ENCODE results near the gene TOP3B.
"Not testable (repeated sequence)": the region's sequence is repeated elsewhere in the genome, so short reads cannot be mapped to it uniquely, and the experiment has no call there.

The TOP3B gene

GRCh38 chr22:21942407-21943343 is 39.9 kb downstream of the TOP3B start:
- WGBS (ENCODE audit: extremely low coverage, insufficient coverage, insufficient read length): no CpG with 5 or more reads among the region's 19 CpGs
- peaks cover 38 to 42% of the 10 kb centered on the region in 2 experiments for H3K36me3 ChIP-seq (ENCODE audit: control insufficient read depth in 1 of 2, insufficient read depth in 2 of 2, low read length in 2 of 2)
- H3K18ac ChIP-seq (ENCODE audit: low read length): no peak overlapping the region
- no peaks in the 10 kb centered on the region for H3K27me3 ChIP-seq (ENCODE audit: insufficient read depth, low read length)
- no peak overlapping the region for H2BK5ac ChIP-seq (ENCODE audit: low read depth, low read length, poor library complexity)
- DNase-seq: peak; percentile 16 to 67
- no peak overlapping the region for H4K12ac ChIP-seq (ENCODE audit: low read depth, low read length)
- H2BK12ac ChIP-seq (ENCODE audit: low read length): no peak overlapping the region
- no peak overlapping the region for H3K9ac ChIP-seq (ENCODE audit: low read length)
- no peak overlapping the region for H3K4ac ChIP-seq (ENCODE audit: low read depth, low read length)
- no peak overlapping the region for H2BK120ac ChIP-seq (ENCODE audit: insufficient read depth, low read length, poor library complexity)
- H2AFZ ChIP-seq (ENCODE audit: insufficient read depth, low read length, poor library complexity): no peak overlapping the region
- H3K79me1 ChIP-seq (ENCODE audit: low read length): peaks cover 4% of the 10 kb centered on the region
- no peak overlapping the region for H3K4me2 ChIP-seq (ENCODE audit: low read length)
- no peak overlapping the region for H3K27ac ChIP-seq (ENCODE audit: low read depth, low read length)
- H3K9me3 ChIP-seq (ENCODE audit: insufficient read depth, low read depth, low read length): peaks cover 5% of the 10 kb centered on the region
- no peak overlapping the region for H4K8ac ChIP-seq (ENCODE audit: low read depth, low read length)
- H3K4me3 ChIP-seq (ENCODE audit: low read depth, low read length): no peak overlapping the region
- H3K79me2 ChIP-seq (ENCODE audit: control insufficient read depth, insufficient read depth, low read length, poor library complexity): peaks cover 3% of the 10 kb centered on the region
- no peak overlapping the region for H2AK5ac ChIP-seq (ENCODE audit: low read length)
- H3K14ac ChIP-seq (ENCODE audit: low read length): no peak overlapping the region
- peaks cover under 1 to 8% of the 10 kb centered on the region in 2 experiments for H3K4me1 ChIP-seq (ENCODE audit: control insufficient read depth in 1 of 2, insufficient read depth in 2 of 2, low read length in 2 of 2)
- no peak overlapping the region for H3K23ac ChIP-seq (ENCODE audit: low read length)
- no peak overlapping the region for H4K91ac ChIP-seq (ENCODE audit: low read depth, low read length)

- Histone ChIP-seq H3K23ac (ENCODE audit: low read length) (no peak overlapping the region), H3K27ac (ENCODE audit: low read depth, low read length) (no peak overlapping the region), H3K4me1 (ENCODE audit: control insufficient read depth in 1 of 2, insufficient read depth in 2 of 2, low read length in 2 of 2) (peaks cover 5 to 10% of the 10 kb centered on the region in 2 experiments), H4K12ac (ENCODE audit: low read depth, low read length) (no peak overlapping the region), H2AK5ac (ENCODE audit: low read length) (no peak overlapping the region), H2BK120ac (ENCODE audit: insufficient read depth, low read length, poor library complexity) (no peak overlapping the region), H3K27me3 (ENCODE audit: insufficient read depth, low read length) (no peaks in the 10 kb centered on the region), H2BK12ac (ENCODE audit: low read length) (no peak overlapping the region), H3K79me1 (ENCODE audit: low read length) (peaks cover 4% of the 10 kb centered on the region), H2AFZ (ENCODE audit: insufficient read depth, low read length, poor library complexity) (no peak overlapping the region), H3K14ac (ENCODE audit: low read length) (no peak overlapping the region), H3K36me3 (ENCODE audit: control insufficient read depth in 1 of 2, insufficient read depth in 2 of 2, low read length in 2 of 2) (peaks cover 44% of the 10 kb centered on the region in 2 experiments), H4K8ac (ENCODE audit: low read depth, low read length) (no peak overlapping the region), H3K79me2 (ENCODE audit: control insufficient read depth, insufficient read depth, low read length, poor library complexity) (peaks cover 3% of the 10 kb centered on the region), H3K9ac (ENCODE audit: low read length) (no peak overlapping the region), H3K4ac (ENCODE audit: low read depth, low read length) (no peak overlapping the region), H3K9me3 (ENCODE audit: insufficient read depth, low read depth, low read length) (peaks cover 5% of the 10 kb centered on the region), H4K91ac (ENCODE audit: low read depth, low read length) (no peak overlapping the region), H3K4me3 (ENCODE audit: low read depth, low read length) (no peak overlapping the region), H3K18ac (ENCODE audit: low read length) (no peak overlapping the region), H3K4me2 (ENCODE audit: low read length) (no peak overlapping the region), H2BK5ac (ENCODE audit: low read depth, low read length, poor library complexity) (no peak overlapping the region)
- no peak for DNase-seq
- WGBS (ENCODE audit: extremely low coverage, insufficient coverage, insufficient read length): no CpG with 5 or more reads among the region's 8 CpGs
Observed at GRCh38 chr22:21941921-21942320, 40.7 kb downstream of the TOP3B start.

GRCh38 chr22:21940521-21940920 is 42.1 kb downstream of the TOP3B start:
- H2BK5ac ChIP-seq (ENCODE audit: low read depth, low read length, poor library complexity): no peak overlapping the region
- no peak overlapping the region for H4K91ac ChIP-seq (ENCODE audit: low read depth, low read length)
- no peak overlapping the region for H3K9ac ChIP-seq (ENCODE audit: low read length)
- no peak overlapping the region for H3K4me3 ChIP-seq (ENCODE audit: low read depth, low read length)
- H3K23ac ChIP-seq (ENCODE audit: low read length): no peak overlapping the region
- no peak overlapping the region for H2BK12ac ChIP-seq (ENCODE audit: low read length)
- H3K4me1 ChIP-seq (ENCODE audit: control insufficient read depth in 1 of 2, insufficient read depth in 2 of 2, low read length in 2 of 2): peaks cover 5 to 10% of the 10 kb centered on the region in 2 experiments
- H3K18ac ChIP-seq (ENCODE audit: low read length): no peak overlapping the region
- no peak overlapping the region for H4K12ac ChIP-seq (ENCODE audit: low read depth, low read length)
- H3K14ac ChIP-seq (ENCODE audit: low read length): no peak overlapping the region
- no peak overlapping the region for H2AFZ ChIP-seq (ENCODE audit: insufficient read depth, low read length, poor library complexity)
- peaks cover 4% of the 10 kb centered on the region for H3K79me1 ChIP-seq (ENCODE audit: low read length)
- H3K27ac ChIP-seq (ENCODE audit: low read depth, low read length): no peak overlapping the region
- no peak overlapping the region for H3K4me2 ChIP-seq (ENCODE audit: low read length)
- H2BK120ac ChIP-seq (ENCODE audit: insufficient read depth, low read length, poor library complexity): no peak overlapping the region
- H3K36me3 ChIP-seq (ENCODE audit: control insufficient read depth in 1 of 2, insufficient read depth in 2 of 2, low read length in 2 of 2): peaks cover 41 to 44% of the 10 kb centered on the region in 2 experiments
- H3K79me2 ChIP-seq (ENCODE audit: control insufficient read depth, insufficient read depth, low read length, poor library complexity): peaks cover 3% of the 10 kb centered on the region
- no peak overlapping the region for H4K8ac ChIP-seq (ENCODE audit: low read depth, low read length)
- no peak for DNase-seq
- WGBS (ENCODE audit: extremely low coverage, insufficient coverage, insufficient read length): no CpG with 5 or more reads among the region's 3 CpGs
- H3K27me3 ChIP-seq (ENCODE audit: insufficient read depth, low read length): no peaks in the 10 kb centered on the region
- no peak overlapping the region for H3K4ac ChIP-seq (ENCODE audit: low read depth, low read length)
- no peak overlapping the region for H2AK5ac ChIP-seq (ENCODE audit: low read length)
- peaks cover 5% of the 10 kb centered on the region for H3K9me3 ChIP-seq (ENCODE audit: insufficient read depth, low read depth, low read length)

- H3K4me2 ChIP-seq (ENCODE audit: low read length); H3K9ac ChIP-seq (ENCODE audit: low read length); H2BK120ac ChIP-seq (ENCODE audit: insufficient read depth, low read length, poor library complexity); H3K4ac ChIP-seq (ENCODE audit: low read depth, low read length); H4K91ac ChIP-seq (ENCODE audit: low read depth, low read length); H3K9me3 ChIP-seq (ENCODE audit: insufficient read depth, low read depth, low read length); H2BK12ac ChIP-seq (ENCODE audit: low read length); H3K27ac ChIP-seq (ENCODE audit: low read depth, low read length); DNase-seq; H3K23ac ChIP-seq (ENCODE audit: low read length); H3K14ac ChIP-seq (ENCODE audit: low read length); H2AK5ac ChIP-seq (ENCODE audit: low read length); H3K27me3 ChIP-seq (ENCODE audit: insufficient read depth, low read length); H3K79me2 ChIP-seq (ENCODE audit: control insufficient read depth, insufficient read depth, low read length, poor library complexity); H4K12ac ChIP-seq (ENCODE audit: low read depth, low read length); H2BK5ac ChIP-seq (ENCODE audit: low read depth, low read length, poor library complexity); H3K18ac ChIP-seq (ENCODE audit: low read length); H2AFZ ChIP-seq (ENCODE audit: insufficient read depth, low read length, poor library complexity); H3K79me1 ChIP-seq (ENCODE audit: low read length); H4K8ac ChIP-seq (ENCODE audit: low read depth, low read length); H3K4me3 ChIP-seq (ENCODE audit: low read depth, low read length): not testable (repeated sequence)
- WGBS (ENCODE audit: extremely low coverage, insufficient coverage, insufficient read length): no CpG with 5 or more reads among the region's 5 CpGs
- peaks cover 35 to 39% of the 10 kb centered on the region in 2 experiments for H3K36me3 ChIP-seq (ENCODE audit: control insufficient read depth in 1 of 2, insufficient read depth in 2 of 2, low read length in 2 of 2)
- peaks cover 5 to 10% of the 10 kb centered on the region in 2 experiments for H3K4me1 ChIP-seq (ENCODE audit: control insufficient read depth in 1 of 2, insufficient read depth in 2 of 2, low read length in 2 of 2)
Observed at GRCh38 chr22:21939935-21940334, 42.7 kb downstream of the TOP3B start.
